ENCODE data around the gene GMDS. TPM values are rescaled to one million over a fixed set of nuclear protein-coding genes. Genes with fewer than 3 reads are reported as not detected.

Gene GMDS
- total RNA-seq, 2 donors from 2014 or later = 25.4 to 29.5 TPM

DNA sequence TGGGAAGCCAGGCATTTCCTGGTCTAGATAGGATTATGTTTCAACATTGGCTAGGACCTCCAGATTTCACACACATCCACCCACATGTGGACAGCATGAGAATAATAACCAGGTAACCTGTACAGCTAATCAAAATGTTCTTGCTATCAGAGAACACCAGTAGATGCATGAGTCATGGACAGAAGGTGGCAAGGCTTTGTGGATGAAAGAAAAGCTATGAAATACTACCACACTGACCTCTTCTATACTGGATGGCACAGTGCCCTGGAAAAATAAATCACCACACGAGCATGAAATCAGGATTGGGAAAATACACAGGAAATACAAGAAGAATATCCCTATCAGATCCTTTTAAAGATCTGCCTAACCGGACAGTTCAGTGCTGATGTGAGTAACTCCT, 113.0 kb downstream of the GMDS start:
- no peak overlapping the region for H3K4me3 ChIP-seq (ENCODE audit: low read length)
- Mint-ChIP-seq H3K27ac (no peak overlapping the region), H3K36me3 (ENCODE audit: low read depth) (no peaks in the 10 kb centered on the region), H3K4me1 (no peaks in the 10 kb centered on the region), H3K4me3 (no peak overlapping the region), H3K27me3 (ENCODE audit: insufficient read depth) (no peaks in the 10 kb centered on the region), H3K9me3 (no peaks in the 10 kb centered on the region)
- H3K36me3 ChIP-seq (ENCODE audit: control insufficient read depth, insufficient read depth, low read length) = no peaks in the 10 kb centered on the region
- no peak for TF ChIP-seq CTCF (conservative IDR thresholded peaks at IDR 0.05)
- no peaks in the 10 kb centered on the region for H3K27me3 ChIP-seq (ENCODE audit: control insufficient read depth, insufficient read depth, low read length, poor library complexity, severe bottlenecking)
- no peak overlapping the region for H3K9ac ChIP-seq (ENCODE audit: extremely low read depth, low read length, poor library complexity, severe bottlenecking)
- WGBS, 2 experiments (ENCODE audit: insufficient coverage in 1 of 2, insufficient read length in 1 of 2) = 91 to 100% methylated on average over 1 to 2 of the region's 2 CpGs
- H3K4me1 ChIP-seq (ENCODE audit: control insufficient read depth, insufficient read depth, low read length) = no peaks in the 10 kb centered on the region
- DNase-seq = no peak
- no peak overlapping the region for H3K27ac ChIP-seq (ENCODE audit: low read depth, low read length)
- H3K9me3 ChIP-seq (ENCODE audit: control insufficient read depth, low read length) = no peaks in the 10 kb centered on the region

DNA sequence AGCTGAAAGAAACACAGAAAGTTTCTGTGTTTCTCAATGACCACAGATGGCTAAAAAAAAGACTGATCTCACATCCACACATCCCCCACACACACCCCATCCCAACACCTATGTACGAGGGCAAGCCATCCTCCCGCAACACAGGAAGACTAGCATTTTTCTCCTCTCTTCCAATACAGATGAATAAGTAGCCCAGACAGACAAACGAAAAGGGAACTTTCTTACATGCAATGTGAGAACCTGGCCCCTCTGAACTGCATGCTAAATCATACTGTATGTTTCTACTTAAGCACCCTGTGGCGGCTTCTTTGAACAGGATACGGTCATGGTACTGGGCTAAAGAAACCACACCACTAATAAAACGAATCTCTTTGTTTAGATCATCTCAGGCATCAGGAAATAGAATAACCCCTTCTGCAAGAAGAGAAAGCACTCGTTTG, 116.2 kb downstream of the GMDS start:
- Histone ChIP-seq H3K27ac (ENCODE audit: low read depth, low read length) (no peak overlapping the region), H3K9me3 (ENCODE audit: control insufficient read depth, low read length) (no peaks in the 10 kb centered on the region), H3K4me1 (ENCODE audit: control insufficient read depth, insufficient read depth, low read length) (peaks cover 7% of the 10 kb centered on the region), H3K36me3 (ENCODE audit: control insufficient read depth, insufficient read depth, low read length) (no peaks in the 10 kb centered on the region), H3K27me3 (ENCODE audit: control insufficient read depth, insufficient read depth, low read length, poor library complexity, severe bottlenecking) (no peaks in the 10 kb centered on the region), H3K4me3 (ENCODE audit: low read length) (no peak overlapping the region), H3K9ac (ENCODE audit: extremely low read depth, low read length, poor library complexity, severe bottlenecking) (no peak overlapping the region)
- Mint-ChIP-seq H3K9me3 (no peaks in the 10 kb centered on the region), H3K36me3 (ENCODE audit: low read depth) (no peaks in the 10 kb centered on the region), H3K27ac (no peak overlapping the region), H3K4me3 (no peak overlapping the region), H3K4me1 (peaks cover 5% of the 10 kb centered on the region), H3K27me3 (ENCODE audit: insufficient read depth) (no peaks in the 10 kb centered on the region)
- 86 to 100% methylated on average over 5 to 7 of the region's 7 CpGs for WGBS, 2 experiments (ENCODE audit: insufficient coverage in 1 of 2, insufficient read length in 1 of 2)
- no peak for TF ChIP-seq CTCF (conservative IDR thresholded peaks at IDR 0.05)
- DNase-seq = no peak

DNA sequence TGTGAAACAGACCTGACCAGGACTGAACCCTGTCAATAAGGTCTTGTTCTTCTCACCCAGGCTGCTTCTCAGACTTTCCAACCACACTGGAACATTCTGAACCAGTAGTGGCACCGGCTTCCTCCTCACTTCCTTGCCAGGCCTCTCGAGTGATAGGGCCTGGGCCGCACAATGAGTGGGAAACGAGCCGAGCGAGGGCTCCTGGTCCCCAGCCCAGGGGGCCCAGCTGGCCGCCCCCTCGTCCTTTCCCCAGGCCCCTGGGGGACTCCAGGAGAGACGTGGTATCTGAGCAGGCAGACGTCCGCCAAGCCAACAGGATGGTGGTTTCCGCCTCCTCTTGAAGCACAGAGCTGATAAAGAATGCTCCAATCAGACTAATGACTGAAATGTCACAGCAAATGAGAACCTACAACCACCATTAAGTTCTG, 117.9 kb downstream of the GMDS start:
- no peak overlapping the region for H3K4me3 Mint-ChIP-seq
- no peak overlapping the region for H3K27ac ChIP-seq (ENCODE audit: low read depth, low read length)
- peaks cover 8% of the 10 kb centered on the region for H3K4me1 ChIP-seq (ENCODE audit: control insufficient read depth, insufficient read depth, low read length)
- no peak overlapping the region for H3K27ac Mint-ChIP-seq
- TF ChIP-seq CTCF (conservative IDR thresholded peaks at IDR 0.05) = no peak
- DNase-seq = no peak
- WGBS, 2 experiments (ENCODE audit: insufficient coverage in 1 of 2, insufficient read length in 1 of 2) = 94 to 100% methylated on average over 8 to 12 of the region's 12 CpGs
- no peak overlapping the region for H3K4me3 ChIP-seq (ENCODE audit: low read length)
- no peak overlapping the region for H3K9ac ChIP-seq (ENCODE audit: extremely low read depth, low read length, poor library complexity, severe bottlenecking)
- H3K9me3 Mint-ChIP-seq = no peaks in the 10 kb centered on the region
- H3K4me1 Mint-ChIP-seq = peaks cover 6% of the 10 kb centered on the region
- H3K27me3 Mint-ChIP-seq (ENCODE audit: insufficient read depth) = no peaks in the 10 kb centered on the region
- H3K9me3 ChIP-seq (ENCODE audit: control insufficient read depth, low read length) = no peaks in the 10 kb centered on the region
- no peaks in the 10 kb centered on the region for H3K36me3 ChIP-seq (ENCODE audit: control insufficient read depth, insufficient read depth, low read length)
- H3K36me3 Mint-ChIP-seq (ENCODE audit: low read depth) = no peaks in the 10 kb centered on the region
- H3K27me3 ChIP-seq (ENCODE audit: control insufficient read depth, insufficient read depth, low read length, poor library complexity, severe bottlenecking) = no peaks in the 10 kb centered on the region

Data from endodermal cell (in vitro differentiated cells).